SK-N-SH treated with all-trans-retinoic acid at 6 μM for 48 hours (cell line): ENCODE results near the gene HS3ST3A1.

Source experiments
- ATAC-seq: fragments of 200-7000 bp; cut with Tn5 transposase; 3 replicates; pipeline ENCODE4 v1.9.1; 2020; ENCODE audit warnings: mild to moderate bottlenecking, moderate library complexity
- BACH2 ChIP-seq: fragments of 250-450 bp; sonication (Bioruptor Pico); IDR thresholded peaks from 2 replicates; pipeline ENCODE4 v1.9.0; 2021; ENCODE audit warnings: mild to moderate bottlenecking, borderline replicate concordance
- CSDC2 ChIP-seq: fragments of 250-450 bp; sonication (Bioruptor Pico); IDR thresholded peaks from 2 replicates; pipeline ENCODE4 v1.5.0; 2020; ENCODE audit warnings: mild to moderate bottlenecking, moderate library complexity
- CSRNP3 ChIP-seq: fragments of 250-450 bp; sonication (Bioruptor Pico); IDR thresholded peaks from 2 replicates; pipeline ENCODE4 v1.5.1; 2021; ENCODE audit warnings: mild to moderate bottlenecking, moderate library complexity
- ESRRG ChIP-seq: fragments of 250-450 bp; sonication (Bioruptor Pico); IDR thresholded peaks from 2 replicates; pipeline ENCODE4 v1.6.1; 2021; ENCODE audit warnings: mild to moderate bottlenecking
- GLIS3 ChIP-seq: fragments of 250-450 bp; sonication (Bioruptor Pico); IDR thresholded peaks from 2 replicates; pipeline ENCODE4 v1.5.0; 2020; ENCODE audit warnings: mild to moderate bottlenecking, moderate library complexity
- OSR1 ChIP-seq: fragments of 250-450 bp; sonication (Bioruptor Pico); IDR thresholded peaks from 2 replicates; pipeline ENCODE4 v1.8.0; 2022; ENCODE audit warnings: moderate library complexity, mild to moderate bottlenecking, inconsistent platforms
- PATZ1 ChIP-seq: fragments of 250-450 bp; sonication (Bioruptor Pico); IDR thresholded peaks from 2 replicates; pipeline ENCODE4 v1.8.0; 2020; ENCODE audit warnings: mild to moderate bottlenecking, moderate library complexity, borderline replicate concordance
- POU6F1 ChIP-seq: fragments of 250-450 bp; sonication (Bioruptor Pico); IDR thresholded peaks from 2 replicates; pipeline ENCODE4 v1.8.0; 2021; ENCODE audit warnings: low read depth, mild to moderate bottlenecking, moderate library complexity, borderline replicate concordance
- PPARA ChIP-seq: fragments of 250-450 bp; sonication (Bioruptor Pico); IDR thresholded peaks from 2 replicates; pipeline ENCODE4 v1.5.0; 2020; ENCODE audit warnings: mild to moderate bottlenecking, borderline replicate concordance
- RARB ChIP-seq: fragments of 250-450 bp; sonication (Bioruptor Pico); IDR thresholded peaks from 2 replicates; pipeline ENCODE4 v1.8.0; 2021; ENCODE audit warnings: mild to moderate bottlenecking, moderate library complexity
- TCF4 ChIP-seq: fragments of 250-450 bp; sonication (Bioruptor Pico); IDR thresholded peaks from 2 replicates; pipeline ENCODE4 v1.8.0; 2021; ENCODE audit warnings: mild to moderate bottlenecking, moderate library complexity, borderline replicate concordance
- TOX ChIP-seq: fragments of 250-450 bp; sonication (Bioruptor Pico); IDR thresholded peaks from 2 replicates; pipeline ENCODE4 v1.8.0; 2021; ENCODE audit warnings: mild to moderate bottlenecking, moderate library complexity, borderline replicate concordance
- TSHZ2 ChIP-seq: fragments of 250-450 bp; sonication (Bioruptor Pico); IDR thresholded peaks from 2 replicates; pipeline ENCODE4 v1.5.0; 2020; ENCODE audit warnings: mild to moderate bottlenecking, moderate library complexity
- ZFP3 ChIP-seq: fragments of 250-450 bp; sonication (Bioruptor Pico); IDR thresholded peaks from 2 replicates; pipeline ENCODE4 v1.5.0; 2020; ENCODE audit warnings: mild to moderate bottlenecking, moderate library complexity
- ZFP30 ChIP-seq: fragments of 450-650 bp; formaldehyde crosslinking; IDR thresholded peaks from 2 replicates; pipeline ENCODE4 v1.5.0; 2022; ENCODE audit warnings: mild to moderate bottlenecking, moderate library complexity
- ZNF565 ChIP-seq: fragments of 450-650 bp; formaldehyde crosslinking; conservative IDR thresholded peaks from 2 replicates; pipeline ENCODE4 v1.5.0; 2020; ENCODE audit warnings: low read depth, mild to moderate bottlenecking, moderate library complexity
- ZNF70 ChIP-seq: fragments of 450-650 bp; formaldehyde crosslinking; IDR thresholded peaks from 2 replicates; pipeline ENCODE4 v1.5.0; 2020; ENCODE audit warnings: mild to moderate bottlenecking, moderate library complexity

Gene HS3ST3A1

GRCh38 chr17:13642188-13642587, 40.5 kb upstream of the HS3ST3A1 start:
- ATAC-seq = no peak
- no peak for TF ChIP-seq TCF4
- no peak for TF ChIP-seq PPARA
- no peak for TF ChIP-seq TSHZ2 (CRISPR knock-in tag)
- TF ChIP-seq ESRRG (CRISPR knock-in tag) = no peak
- TF ChIP-seq POU6F1 (CRISPR knock-in tag) = no peak
- no peak for TF ChIP-seq PATZ1
- TF ChIP-seq ZFP30 = no peak
- no peak for TF ChIP-seq OSR1 (CRISPR knock-in tag)
- TF ChIP-seq TOX (CRISPR knock-in tag) = no peak
- TF ChIP-seq ZFP3 (CRISPR knock-in tag) = no peak
- TF ChIP-seq, all 23 proteins: peak for 0

GRCh38 chr17:13640551-13640950, 38.8 kb upstream of the HS3ST3A1 start:
- no peak for ATAC-seq
- no peak for TF ChIP-seq TCF4
- no peak for TF ChIP-seq RARB (CRISPR knock-in tag)
- TF ChIP-seq CSRNP3 (CRISPR knock-in tag) = no peak
- TF ChIP-seq TOX (CRISPR knock-in tag) = no peak
- no peak for TF ChIP-seq POU6F1 (CRISPR knock-in tag)

- TF ChIP-seq ZNF565 (CRISPR knock-in tag) (no peak), RARB (CRISPR knock-in tag) (no peak), BACH2 (CRISPR knock-in tag) (no peak)
- no peak for ATAC-seq
These were observed 37.2 kb upstream of the HS3ST3A1 start for GRCh38 chr17:13638855-13639458.

GRCh38 chr17:13636951-13637350, 35.2 kb upstream of the HS3ST3A1 start:
- no peak for ATAC-seq
- no peak for TF ChIP-seq CSDC2 (CRISPR knock-in tag)
- TF ChIP-seq OSR1 (CRISPR knock-in tag) = no peak
- TF ChIP-seq PATZ1 = no peak
- no peak for TF ChIP-seq ZNF70 (CRISPR knock-in tag)
- TF ChIP-seq POU6F1 (CRISPR knock-in tag) = no peak
- TF ChIP-seq TOX (CRISPR knock-in tag) = no peak
- no peak for TF ChIP-seq ZFP30
- no peak for TF ChIP-seq GLIS3 (CRISPR knock-in tag)
- TF ChIP-seq CSRNP3 (CRISPR knock-in tag) = no peak
